HCT116 (cell line): ENCODE results near the gene CDC42BPA.

Experiments
- ATF3 ChIP-seq: IDR thresholded peaks from 2 replicates; pipeline ENCODE4 v1.6.1; 2012
- CTCF ChIP-seq, 3 experiments: fragments of 200-600 bp in 1 of 3; sonication (generic) in 1 of 3; IDR thresholded peaks in 2 of 3; conservative IDR thresholded peaks in 1 of 3; 2 replicates each; pipeline ENCODE4 v1.5.1; 2012 to 2017; ENCODE audit warnings: low read depth in 2 of 3, low read length in 2 of 3, antibody characterized with exemption in 1 of 3, borderline replicate concordance in 1 of 3, control low read depth in 1 of 3, mild to moderate bottlenecking in 1 of 3, mixed read lengths in 1 of 3, mixed run types in 1 of 3, moderate library complexity in 1 of 3; ENCODE audit not compliant: insufficient read depth in 1 of 3
- EGR1 ChIP-seq: IDR thresholded peaks from 2 replicates; pipeline ENCODE4 v1.6.1; 2012; ENCODE audit warnings: low read depth
- ELF1 ChIP-seq: IDR thresholded peaks from 2 replicates; pipeline ENCODE4 v1.6.1; 2012; ENCODE audit warnings: low read depth, borderline replicate concordance
- EZH2 ChIP-seq: fragments of 200-600 bp; sonication (generic); IDR thresholded peaks from 2 replicates; pipeline ENCODE4 v1.6.1; 2017; ENCODE audit warnings: antibody characterized with exemption, mixed run types
- EZH2phosphoT487 ChIP-seq: fragments of 200-600 bp; IDR thresholded peaks from 2 replicates; pipeline ENCODE4 v1.6.1; 2018; ENCODE audit warnings: antibody characterized with exemption, borderline replicate concordance
- MAX ChIP-seq: IDR thresholded peaks from 2 replicates; pipeline ENCODE4 v1.6.1; 2012
- POLR2A ChIP-seq: IDR thresholded peaks from 2 replicates; pipeline ENCODE4 v1.7.0; 2011; ENCODE audit warnings: borderline replicate concordance; ENCODE audit not compliant: insufficient read depth, insufficient read length; ENCODE audit errors: extremely low read depth
- POLR2AphosphoS5 ChIP-seq: IDR thresholded peaks from 2 replicates; pipeline ENCODE4 v1.6.1; 2011; ENCODE audit warnings: mild to moderate bottlenecking, low read depth, low read length, moderate library complexity
- RAD21 ChIP-seq: IDR thresholded peaks from 2 replicates; pipeline ENCODE4 v1.6.1; 2012; ENCODE audit warnings: low read depth, mild to moderate bottlenecking
- SP1 ChIP-seq: IDR thresholded peaks from 2 replicates; pipeline ENCODE4 v1.6.1; 2012; ENCODE audit warnings: low read depth
- YY1 ChIP-seq: IDR thresholded peaks from 2 replicates; pipeline ENCODE4 v1.6.1; 2011; ENCODE audit warnings: low read length, low read depth, moderate library complexity, mild to moderate bottlenecking; ENCODE audit not compliant: insufficient replicate concordance; ENCODE audit errors: extremely low read depth

DNA sequence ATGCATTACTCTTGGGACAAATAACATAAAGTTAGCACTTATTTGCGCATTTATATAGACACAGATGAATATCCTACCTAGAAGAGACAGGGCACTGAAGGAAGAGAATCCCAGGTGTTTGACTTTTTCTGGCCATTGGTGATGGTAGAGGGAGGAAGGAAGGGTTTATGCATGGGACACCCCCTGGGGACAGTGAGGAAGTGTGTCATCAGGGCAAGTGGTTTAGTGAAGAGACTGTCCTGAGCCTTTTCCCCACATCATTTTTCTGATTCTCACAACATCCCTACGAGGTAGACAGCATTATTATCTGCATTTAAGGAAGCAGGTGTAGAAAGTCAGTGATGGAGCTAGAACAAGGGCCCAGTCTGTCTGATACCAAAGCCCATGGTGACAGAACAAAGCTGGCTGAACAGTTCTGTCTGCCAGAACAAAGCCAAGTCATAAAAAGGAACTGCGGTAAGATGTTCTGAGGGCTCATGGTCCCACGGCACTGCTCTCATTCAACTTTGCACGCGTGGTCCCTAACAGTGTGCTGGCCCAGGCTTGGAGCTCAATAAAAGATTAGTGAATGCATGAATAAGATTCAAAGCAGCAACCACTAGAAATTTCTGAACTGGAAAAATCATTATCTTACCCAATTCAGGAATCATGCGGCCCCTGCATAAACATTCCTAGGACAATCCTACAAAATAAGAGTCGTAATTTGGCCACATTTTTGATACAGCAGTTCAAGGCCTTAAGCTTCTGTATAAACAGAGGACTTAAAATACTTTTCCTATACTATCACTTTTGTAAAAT lies 12.2 kb upstream of the CDC42BPA start:
- TF ChIP-seq MAX (no peak), CTCF (IDR thresholded peaks at IDR 0.05 in 2 of 3, conservative IDR thresholded peaks at IDR 0.05 in 1 of 3; ENCODE audit: borderline replicate concordance in 1 of 3, insufficient read depth in 1 of 3, low read depth in 2 of 3, low read length in 2 of 3) (no peak), EGR1 (no peak), EZH2 (no peak), RAD21 (no peak), EZH2phosphoT487 (no peak), SP1 (no peak), ELF1 (no peak), POLR2AphosphoS5 (no peak), ATF3 (no peak), YY1 (no peak), POLR2A (no peak)
